GM23338 (cell line): ENCODE results near the gene RTF1.

ENCODE experiments used
- CREB1 ChIP-seq: fragments of 250-450 bp; sonication (Bioruptor Pico); IDR thresholded peaks from 2 replicates; pipeline ENCODE4 v1.5.0; 2020; ENCODE audit warnings: low read depth, mild to moderate bottlenecking, moderate library complexity
- EZH2 ChIP-seq: fragments of 200-600 bp; sonication (generic); IDR thresholded peaks from one replicate; pipeline ENCODE4 v1.8.0; 2017; ENCODE audit warnings: antibody characterized with exemption, mild to moderate bottlenecking, low read depth; ENCODE audit not compliant: unreplicated experiment
- NANOG ChIP-seq: IDR thresholded peaks from 2 replicates; pipeline ENCODE4 v1.6.1; 2016; ENCODE audit warnings: antibody characterized with exemption, borderline replicate concordance
- POLR2AphosphoS5 ChIP-seq: IDR thresholded peaks from 2 replicates; pipeline ENCODE4 v1.6.1; 2016; ENCODE audit warnings: antibody characterized with exemption, low read depth
- TF ChIP-seq, protein P1 (sequence below), 2 experiments: fragments of 200-600 bp in 1 of 2; sonication (generic) in 1 of 2; conservative IDR thresholded peaks; 2 replicates each; pipeline versions ENCODE4 v1.5.1 to v1.6.1; 2016 to 2017; ENCODE audit warnings: antibody characterized with exemption in 2 of 2, low read depth in 2 of 2, mild to moderate bottlenecking in 2 of 2, moderate library complexity in 1 of 2
- TF ChIP-seq, protein P2 (sequence below): IDR thresholded peaks from 2 replicates; pipeline ENCODE4 v1.6.1; 2016; ENCODE audit warnings: antibody characterized with exemption

DNA sequence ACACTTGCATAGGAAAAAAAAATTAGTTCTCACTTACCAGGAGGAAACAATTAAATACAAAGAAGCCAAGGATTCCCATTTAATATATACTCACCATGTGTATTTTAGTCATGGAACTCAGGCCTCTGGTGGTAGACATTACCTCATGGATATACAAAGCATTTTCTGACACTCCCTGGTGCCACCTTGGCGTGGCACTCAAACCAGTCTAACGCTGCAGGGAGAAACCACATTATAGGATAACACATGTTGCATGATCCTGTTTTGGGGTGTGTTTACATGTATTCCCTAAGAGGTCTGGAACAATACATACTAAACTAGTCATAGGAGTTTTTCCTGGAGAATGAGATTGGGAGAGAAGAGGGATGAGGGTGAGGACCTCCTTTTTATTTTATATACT is 5.9 kb upstream of the RTF1 start:
- TF ChIP-seq, protein P1, sequence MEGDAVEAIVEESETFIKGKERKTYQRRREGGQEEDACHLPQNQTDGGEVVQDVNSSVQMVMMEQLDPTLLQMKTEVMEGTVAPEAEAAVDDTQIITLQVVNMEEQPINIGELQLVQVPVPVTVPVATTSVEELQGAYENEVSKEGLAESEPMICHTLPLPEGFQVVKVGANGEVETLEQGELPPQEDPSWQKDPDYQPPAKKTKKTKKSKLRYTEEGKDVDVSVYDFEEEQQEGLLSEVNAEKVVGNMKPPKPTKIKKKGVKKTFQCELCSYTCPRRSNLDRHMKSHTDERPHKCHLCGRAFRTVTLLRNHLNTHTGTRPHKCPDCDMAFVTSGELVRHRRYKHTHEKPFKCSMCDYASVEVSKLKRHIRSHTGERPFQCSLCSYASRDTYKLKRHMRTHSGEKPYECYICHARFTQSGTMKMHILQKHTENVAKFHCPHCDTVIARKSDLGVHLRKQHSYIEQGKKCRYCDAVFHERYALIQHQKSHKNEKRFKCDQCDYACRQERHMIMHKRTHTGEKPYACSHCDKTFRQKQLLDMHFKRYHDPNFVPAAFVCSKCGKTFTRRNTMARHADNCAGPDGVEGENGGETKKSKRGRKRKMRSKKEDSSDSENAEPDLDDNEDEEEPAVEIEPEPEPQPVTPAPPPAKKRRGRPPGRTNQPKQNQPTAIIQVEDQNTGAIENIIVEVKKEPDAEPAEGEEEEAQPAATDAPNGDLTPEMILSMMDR (conservative IDR thresholded peaks at IDR 0.05; ENCODE audit: low read depth in 2 of 2) = no peak
- no peak for TF ChIP-seq POLR2AphosphoS5
- no peak for TF ChIP-seq NANOG
- TF ChIP-seq, protein P2, sequence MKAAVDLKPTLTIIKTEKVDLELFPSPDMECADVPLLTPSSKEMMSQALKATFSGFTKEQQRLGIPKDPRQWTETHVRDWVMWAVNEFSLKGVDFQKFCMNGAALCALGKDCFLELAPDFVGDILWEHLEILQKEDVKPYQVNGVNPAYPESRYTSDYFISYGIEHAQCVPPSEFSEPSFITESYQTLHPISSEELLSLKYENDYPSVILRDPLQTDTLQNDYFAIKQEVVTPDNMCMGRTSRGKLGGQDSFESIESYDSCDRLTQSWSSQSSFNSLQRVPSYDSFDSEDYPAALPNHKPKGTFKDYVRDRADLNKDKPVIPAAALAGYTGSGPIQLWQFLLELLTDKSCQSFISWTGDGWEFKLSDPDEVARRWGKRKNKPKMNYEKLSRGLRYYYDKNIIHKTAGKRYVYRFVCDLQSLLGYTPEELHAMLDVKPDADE = no peak
- TF ChIP-seq CREB1 = no peak
- TF ChIP-seq EZH2 = no peak
